NCI-H1436 treated with DMSO at 0.1 percent for 48 hours (cell line): ENCODE results near the gene OVOL2.
"Not testable (repeated sequence)": the region's sequence is repeated elsewhere in the genome, so short reads cannot be mapped to it uniquely, and the experiment has no call there.

ENCODE experiments used
- DNase-seq: peaks from one replicate; lab custom pipeline; 2025; lab: John Stamatoyannopoulos, UW

The OVOL2 gene

DNA sequence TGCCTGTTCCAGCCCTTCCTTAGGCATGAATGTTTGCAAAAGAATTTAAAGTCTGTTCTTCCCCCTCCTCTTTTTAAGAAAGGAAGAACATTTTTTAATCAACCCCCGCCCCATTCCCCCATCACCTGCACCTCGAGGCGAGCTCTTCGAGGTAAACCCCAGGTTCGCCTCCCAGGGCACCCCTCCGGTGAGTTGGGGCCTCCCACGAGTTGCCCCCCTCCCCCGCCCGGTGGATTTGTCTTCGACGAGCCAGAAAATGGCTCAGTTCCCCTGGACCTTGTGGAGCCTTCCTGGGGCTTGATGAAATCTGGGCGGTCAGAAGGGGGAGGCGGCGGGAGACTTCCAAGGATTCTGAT, 256 bp upstream of the OVOL2 start:
- DNase-seq = no peak

DNA sequence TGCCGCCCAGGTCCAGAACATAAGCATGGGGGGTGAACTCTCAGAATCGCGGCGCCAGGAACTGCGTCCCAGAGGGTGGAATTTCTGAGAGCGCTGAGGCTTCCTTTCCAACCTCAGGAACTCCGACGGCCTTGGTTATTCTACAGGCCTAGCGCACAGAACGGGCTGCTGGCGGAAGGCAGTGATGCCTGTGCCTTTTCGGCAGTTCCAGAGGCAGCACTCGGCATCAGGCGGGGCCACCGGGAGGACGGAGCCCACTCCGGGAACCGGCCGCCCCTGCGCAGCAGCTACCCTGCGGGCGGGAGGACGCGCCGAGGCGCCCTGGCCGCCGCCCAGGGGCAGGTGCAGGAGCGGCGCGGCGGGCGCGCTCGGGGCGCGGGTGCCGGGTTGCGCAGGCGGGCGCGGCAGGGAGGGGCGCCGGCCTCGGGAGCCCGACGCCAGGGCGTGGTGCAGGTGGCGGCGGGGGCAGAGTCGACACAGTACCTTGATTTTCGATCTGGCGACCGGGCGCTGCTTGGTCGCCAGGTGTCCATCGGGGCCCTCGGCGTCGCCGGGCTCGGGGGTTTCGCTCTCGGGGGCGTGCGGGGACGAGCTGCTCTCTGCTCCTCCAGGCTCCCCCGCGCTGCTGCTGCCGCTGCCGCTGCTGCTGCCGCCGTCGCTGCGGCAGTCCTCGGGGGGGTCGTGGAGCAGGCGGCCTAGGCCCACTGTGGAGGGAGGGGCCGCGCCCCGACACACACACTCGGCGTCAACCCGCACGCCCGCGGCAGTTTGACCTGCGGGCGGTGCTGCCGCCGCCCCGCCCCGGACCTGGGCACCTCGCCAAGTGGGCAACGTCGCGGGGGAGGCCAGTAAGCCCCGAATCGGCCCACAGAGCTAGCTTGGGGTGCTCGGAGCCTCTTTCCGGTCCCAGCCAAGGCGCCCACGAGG, 1.3 kb downstream of the OVOL2 start:
- DNase-seq = no peak

GRCh38 chr20:18055261-18055660, 2.5 kb downstream of the OVOL2 start:
- no peak for DNase-seq

DNA sequence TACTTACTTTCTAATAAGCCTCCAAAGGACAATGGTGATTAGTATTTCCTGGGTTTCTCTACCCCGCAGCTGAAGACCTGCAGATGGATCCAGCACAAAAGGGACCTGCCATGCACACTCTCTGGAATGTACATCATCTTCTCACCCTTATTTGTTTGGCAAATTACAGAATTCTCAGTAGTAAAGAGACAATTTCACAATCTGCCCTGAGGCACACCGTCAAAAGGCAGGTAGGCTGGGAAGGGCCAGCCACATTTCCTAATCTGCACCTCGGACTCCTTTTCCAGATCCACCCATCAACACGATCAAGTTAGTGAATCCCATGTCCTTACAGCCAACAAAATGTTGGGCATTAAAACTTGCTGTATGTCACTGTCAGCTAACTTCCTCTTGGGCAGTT, 4.9 kb downstream of the OVOL2 start:
- no peak for DNase-seq

DNA sequence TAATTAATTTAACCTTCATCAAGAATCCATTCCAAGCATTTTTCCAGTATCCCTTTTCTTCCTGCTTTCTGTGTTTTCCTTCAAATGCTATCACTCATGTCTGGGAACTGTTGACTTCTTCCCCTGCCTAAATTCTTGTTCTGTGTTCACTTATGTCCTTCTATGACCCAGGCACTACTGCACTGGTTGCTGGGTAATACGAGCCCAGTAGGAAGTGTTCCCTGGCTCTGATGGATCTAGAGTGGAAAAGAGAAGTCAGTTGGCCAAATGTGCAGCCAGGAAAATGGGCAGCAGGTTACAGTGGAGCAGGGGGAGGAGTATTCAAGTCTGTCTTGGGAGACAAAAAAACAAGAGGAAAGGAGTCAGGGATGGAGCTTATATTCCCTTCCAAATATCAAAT, 7.1 kb downstream of the OVOL2 start:
- DNase-seq = no peak

DNA sequence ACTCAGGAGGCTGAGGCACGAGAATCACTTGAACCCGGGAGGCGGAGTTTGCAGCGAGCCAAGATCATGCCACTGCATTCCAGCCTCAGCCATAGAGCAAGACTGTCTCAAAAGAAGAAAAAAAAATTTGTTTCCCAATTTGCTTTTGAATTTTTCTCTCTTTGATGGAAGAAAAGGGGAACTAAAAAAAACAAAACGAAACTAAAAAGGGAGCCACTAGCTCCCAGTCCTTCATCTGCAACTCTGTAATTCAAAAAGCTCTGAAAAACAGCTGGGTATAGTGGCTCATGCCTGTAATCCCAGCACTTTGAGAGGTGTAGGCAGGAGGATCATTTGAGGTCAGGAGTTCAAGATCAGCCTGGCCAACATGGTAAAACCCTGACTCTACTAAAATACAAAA, 9.5 kb downstream of the OVOL2 start:
- DNase-seq = no peak

- DNase-seq = no peak
Measured at GRCh38 chr20:18046535-18046934, 11.2 kb downstream of the OVOL2 start.

- no peak for DNase-seq
Measured at GRCh38 chr20:18042229-18042628, 15.5 kb downstream of the OVOL2 start.

DNA sequence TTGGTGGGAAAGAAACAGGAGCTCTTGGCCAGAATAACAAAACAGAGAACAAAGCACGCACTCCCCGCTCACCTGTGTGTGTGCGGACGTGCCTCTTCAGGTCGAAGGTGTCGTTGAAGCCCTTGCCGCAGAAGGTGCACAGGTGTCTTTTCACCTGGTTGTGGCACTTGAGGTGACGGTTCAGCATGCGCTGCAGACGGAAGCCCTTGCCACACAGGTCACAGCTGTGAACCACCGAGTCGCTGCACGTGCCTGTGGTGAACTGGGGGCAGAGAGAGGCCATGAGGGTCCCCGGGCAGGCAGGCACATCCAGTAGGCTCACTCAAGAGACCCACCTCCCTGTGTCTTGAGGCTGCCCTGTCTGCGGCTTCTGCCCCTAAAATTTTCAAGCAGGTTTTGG, 16.3 kb downstream of the OVOL2 start:
- DNase-seq = no peak

DNA sequence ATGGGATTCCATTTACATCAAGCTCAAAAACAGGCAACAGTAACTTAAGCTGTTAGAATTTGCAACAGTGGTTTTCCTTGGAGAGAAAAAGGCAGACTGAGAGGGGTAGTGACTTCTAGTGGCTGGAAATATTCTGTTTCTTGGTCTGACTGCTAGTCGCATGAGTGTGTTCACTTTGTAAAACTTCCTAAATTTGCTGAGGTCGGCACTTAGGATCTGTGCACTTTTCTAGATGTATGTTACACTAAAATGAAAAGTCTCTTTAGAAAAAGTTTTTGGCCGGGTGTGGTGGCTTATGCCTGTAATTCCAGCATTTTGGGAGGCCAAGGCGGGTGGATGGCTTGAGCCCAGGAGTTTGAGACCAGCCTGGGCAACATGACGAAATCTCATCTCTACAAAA, 18.7 kb downstream of the OVOL2 start:
- DNase-seq = no peak

DNA sequence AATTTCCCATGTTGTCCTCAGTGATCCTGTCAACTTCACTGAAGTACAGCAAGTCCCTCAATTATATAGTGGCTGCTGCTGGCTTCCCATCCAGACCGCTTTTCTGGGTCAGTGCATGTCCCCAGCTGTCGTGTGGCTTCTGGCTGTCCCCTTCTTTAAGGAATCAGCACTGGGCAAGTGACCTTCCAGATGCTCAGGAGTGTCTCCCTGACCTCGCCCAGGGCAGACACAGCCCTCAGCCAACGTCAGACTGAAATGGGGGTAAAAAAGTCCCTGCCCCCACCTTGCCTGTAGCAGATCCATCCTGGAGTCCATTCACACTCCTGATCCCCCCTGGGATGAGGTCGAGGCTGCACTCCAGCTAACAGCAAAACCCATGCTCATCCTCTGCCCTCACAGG, 23.7 kb downstream of the OVOL2 start:
- DNase-seq = no peak

DNA sequence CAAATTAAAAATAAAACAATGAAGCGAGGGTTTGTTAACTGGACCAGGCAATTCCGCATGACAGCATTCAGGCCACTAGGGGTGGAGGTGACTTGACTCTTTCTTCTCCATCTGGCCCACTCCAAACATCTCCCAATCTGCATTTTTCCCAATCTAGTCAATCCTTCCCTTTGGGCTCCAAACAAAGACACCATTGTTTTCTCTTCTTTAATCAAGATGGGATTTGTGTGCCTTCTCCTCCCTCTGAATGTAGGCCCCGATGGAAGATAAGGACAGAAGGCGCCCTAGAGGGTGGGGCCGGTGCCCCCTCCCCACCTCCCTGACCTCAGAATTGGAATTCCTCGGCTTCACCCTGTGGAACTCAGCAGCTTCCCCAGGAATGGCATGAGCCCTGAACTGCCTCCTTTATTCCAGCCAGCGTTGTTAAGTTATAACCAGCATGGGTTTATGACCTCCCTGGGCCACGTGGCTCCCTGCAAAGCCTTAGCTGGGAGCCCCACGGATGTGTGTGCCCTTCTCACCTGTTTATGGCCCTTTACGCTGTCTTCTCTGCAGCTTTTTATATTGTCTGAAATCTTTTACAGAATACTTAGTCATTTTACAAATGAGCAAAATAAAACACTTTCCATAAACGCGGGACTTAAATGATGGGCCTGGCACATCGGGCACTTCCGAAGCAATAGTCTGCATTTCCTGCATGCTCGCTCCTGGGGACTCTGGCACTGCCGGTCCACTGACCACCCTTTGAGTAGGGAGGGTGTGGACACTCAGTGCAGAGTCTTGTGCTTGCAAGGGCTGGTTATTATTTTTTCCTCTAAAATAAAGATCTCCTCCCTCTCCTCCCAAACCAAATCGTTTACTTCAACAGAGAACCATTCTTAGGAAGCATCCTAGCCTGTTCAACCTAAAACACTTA, 24.5 kb downstream of the OVOL2 start:
- no peak for DNase-seq

- DNase-seq = no peak
Measured at GRCh38 chr20:18031888-18032509, 25.7 kb downstream of the OVOL2 start.

DNA sequence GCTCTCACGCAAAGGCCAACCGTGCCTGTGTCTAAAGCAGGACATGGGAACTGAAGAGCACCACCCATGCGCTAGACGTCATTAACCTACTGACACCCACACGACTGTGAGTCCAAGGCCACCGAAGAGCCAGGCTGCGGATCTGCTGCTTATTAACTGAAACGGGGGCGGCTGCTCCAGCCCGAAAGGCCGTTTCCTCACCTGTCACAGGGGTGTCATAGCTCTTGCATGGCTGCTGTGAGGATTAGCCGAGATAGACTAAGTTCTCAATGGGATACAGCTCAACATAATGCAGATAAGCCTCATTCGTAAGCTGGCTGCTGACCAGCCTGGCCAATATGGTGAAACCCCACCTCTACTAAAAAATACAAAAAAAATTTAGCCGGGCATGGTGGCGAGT, 26.7 kb downstream of the OVOL2 start:
- DNase-seq = no peak

- no peak for DNase-seq
Measured at GRCh38 chr20:18030020-18030419, 27.7 kb downstream of the OVOL2 start.

DNA sequence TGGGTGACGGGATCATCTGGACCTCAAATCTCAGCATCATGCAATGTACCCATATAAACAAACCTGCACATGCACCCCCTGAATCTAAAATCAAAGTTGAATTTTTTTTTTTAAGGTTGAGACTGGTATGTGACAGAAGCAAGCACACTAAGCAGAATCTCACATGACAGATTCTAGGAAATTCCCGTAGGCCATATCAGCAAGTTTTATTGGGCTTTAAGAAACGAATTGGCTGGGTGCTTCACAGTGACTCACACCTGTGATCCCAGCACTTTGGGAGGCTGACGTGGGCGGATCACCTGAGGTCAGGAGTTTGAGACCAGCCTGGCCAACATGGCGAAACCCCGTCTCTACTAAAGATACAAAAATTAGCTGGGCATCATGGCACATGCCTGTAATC, 30.7 kb downstream of the OVOL2 start:
- DNase-seq = not testable (repeated sequence)

DNA sequence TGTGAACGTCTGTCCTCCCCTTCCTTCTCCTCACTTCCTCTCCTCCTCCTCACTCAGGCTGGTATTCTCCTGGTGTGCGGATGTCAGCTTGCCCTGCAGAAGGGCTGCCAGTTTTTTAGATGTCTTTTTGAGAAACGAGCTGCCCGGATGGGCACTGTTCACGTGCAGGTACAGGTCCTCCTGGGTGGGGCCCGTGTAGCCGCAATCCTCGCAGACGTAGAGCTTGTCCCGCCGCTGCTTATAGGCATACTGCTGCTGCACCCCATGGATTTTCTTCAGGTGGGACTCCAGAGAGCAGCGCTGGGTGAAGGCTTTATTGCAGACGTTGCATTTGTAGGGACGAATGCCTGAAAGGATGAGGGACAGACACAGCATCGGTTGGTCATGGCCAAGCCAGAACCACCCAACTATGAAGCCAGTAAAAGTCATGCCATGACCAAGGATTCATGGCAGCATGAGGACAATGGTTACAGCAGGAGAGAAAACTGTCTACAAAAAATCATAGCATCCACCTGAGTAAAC, 33.0 kb downstream of the OVOL2 start:
- DNase-seq = no peak

GRCh38 chr20:18020931-18021330, 36.8 kb downstream of the OVOL2 start:
- no peak for DNase-seq

DNA sequence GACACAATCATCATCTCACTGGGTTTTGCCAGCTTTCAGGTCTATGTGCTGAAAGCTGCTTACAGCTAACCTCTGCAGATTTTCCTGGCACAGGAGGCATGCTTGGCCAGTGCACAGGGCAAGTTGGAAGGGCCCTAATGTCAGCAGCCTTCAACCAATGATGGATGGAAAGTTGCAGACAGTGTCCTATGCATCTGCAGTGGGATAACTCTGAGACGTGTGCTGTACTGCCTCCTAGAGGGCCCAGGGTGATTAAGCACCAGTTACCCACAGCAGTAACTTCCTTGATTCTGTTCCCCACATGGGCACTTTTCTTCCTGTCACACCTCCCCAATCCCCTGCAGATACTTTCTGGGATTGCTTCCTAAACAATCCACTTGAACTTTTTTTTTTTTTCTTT, 38.6 kb downstream of the OVOL2 start:
- no peak for DNase-seq

DNA sequence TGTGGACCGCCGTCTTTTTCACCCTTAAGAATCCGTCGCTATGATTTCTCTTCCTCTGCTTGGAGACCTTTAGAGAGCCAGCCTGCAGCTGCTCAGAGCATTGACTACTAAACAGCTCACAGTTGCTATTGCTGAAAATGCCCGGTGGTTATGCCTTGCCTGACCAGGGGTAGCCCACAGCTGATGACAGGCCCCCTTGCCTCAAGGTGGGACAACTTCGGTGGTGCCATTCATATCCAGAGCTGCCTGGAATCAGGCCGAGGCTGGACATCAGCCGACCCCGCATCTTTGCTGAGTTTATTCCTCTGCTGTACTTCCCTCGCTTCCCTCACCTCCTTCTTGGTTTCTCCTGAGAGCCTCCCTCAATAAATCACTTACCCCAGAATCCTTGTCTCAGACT, 39.6 kb downstream of the OVOL2 start:
- no peak for DNase-seq

- DNase-seq = no peak
Measured at GRCh38 chr20:18016772-18017171, 40.9 kb downstream of the OVOL2 start.

- DNase-seq = no peak
Measured at GRCh38 chr20:18014411-18014810, 43.3 kb downstream of the OVOL2 start.
